Measurements from ENCODE around the gene BEX3. TPM values are rescaled to one million over a fixed set of nuclear protein-coding genes. Genes with fewer than 3 reads are reported as not detected.
"Not testable (repeated sequence)": the region's sequence is repeated elsewhere in the genome, so short reads cannot be mapped to it uniquely, and the experiment has no call there.

Gene BEX3
- total RNA-seq, 1 experiment from 2014 or later: 310 TPM

DNA sequence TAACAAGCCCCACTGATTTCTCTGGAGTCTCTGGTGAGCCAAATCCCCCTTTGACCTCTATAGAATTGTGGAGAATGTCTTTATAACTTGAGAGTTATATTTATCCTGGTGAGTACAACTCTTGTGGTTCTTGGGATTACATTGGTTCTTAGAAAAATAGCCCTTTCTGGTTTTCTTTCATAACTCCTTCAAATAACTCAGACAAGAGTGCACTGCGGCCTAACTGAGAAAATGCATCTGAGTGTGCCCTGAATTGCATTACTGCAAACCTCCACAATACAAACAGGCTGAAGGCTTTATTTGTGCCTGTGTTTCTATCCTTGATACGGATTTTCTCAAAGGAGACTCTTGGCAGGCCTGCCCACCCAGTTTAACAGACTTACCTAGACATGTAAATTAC lies 2.7 kb downstream of the BEX3 start:
- no peak for DNase-seq (ENCODE audit: extremely low read depth, low read depth)

DNA sequence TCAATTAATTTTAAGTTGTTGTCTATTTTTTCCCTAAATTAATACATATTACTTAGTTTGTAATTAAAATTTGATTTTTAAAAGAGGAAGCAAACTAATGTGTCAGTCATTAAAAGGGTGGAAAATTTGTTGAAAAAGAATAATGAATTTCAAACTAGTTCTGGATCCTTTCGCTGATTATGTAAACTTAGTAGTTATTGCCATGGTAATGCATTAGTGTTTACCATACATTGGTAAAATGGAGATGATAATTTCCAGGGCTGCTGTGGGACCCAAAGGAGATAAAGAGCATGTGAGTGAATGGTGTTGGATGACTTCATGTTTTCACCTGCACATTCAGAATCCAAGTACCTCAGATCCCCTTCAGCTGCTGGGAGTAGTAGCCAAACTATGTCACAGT lies 6.5 kb downstream of the BEX3 start:
- no peak for DNase-seq (ENCODE audit: extremely low read depth, low read depth)

DNA sequence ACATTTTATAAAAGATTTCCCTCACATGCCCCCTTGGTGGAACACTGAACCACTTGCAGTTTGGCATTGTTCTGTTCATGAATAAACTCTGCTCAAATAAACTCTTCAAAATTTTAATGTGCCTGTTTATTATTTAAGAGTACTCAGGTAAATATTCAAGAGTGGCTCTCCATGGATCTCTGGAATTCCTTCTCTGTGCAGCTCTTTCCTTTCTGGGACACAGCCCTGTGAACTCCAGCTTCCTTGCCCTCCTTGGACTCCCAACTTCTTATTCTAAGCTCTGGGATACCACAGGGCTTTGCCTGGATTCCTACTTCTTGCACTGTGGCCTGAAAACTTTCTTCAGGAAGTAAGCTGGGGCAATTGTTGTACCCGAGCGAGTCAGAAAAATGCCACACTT lies 8.3 kb downstream of the BEX3 start:
- DNase-seq (ENCODE audit: extremely low read depth, low read depth): no peak

DNA sequence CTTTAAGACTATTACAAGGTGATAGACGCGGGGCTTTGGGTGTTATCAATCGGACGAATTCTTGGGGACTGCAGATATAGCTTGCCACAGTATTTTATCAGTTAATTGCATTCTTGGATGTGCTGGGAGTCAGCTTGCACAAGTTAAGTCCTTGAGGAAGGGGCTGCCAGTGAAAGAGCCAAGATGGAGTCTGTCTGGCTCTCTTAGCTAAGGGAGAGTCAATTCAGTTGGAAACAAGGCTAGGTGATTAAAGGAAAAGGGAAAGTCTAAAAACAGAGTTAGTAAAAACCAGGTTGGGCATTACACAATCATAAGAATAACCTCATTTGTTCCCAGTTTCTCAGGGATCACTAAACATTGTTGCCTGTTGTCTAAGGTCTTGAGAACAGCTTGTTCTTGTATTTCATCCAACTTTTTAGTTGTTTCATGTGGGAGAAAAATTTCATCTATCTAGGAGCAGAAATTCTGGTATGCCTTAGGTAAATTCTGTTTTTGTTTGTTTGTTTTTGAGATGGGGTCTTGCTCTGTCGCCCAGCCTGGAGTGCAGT lies 9.0 kb downstream of the BEX3 start:
- DNase-seq (ENCODE audit: extremely low read depth, low read depth): not testable (repeated sequence)

DNA sequence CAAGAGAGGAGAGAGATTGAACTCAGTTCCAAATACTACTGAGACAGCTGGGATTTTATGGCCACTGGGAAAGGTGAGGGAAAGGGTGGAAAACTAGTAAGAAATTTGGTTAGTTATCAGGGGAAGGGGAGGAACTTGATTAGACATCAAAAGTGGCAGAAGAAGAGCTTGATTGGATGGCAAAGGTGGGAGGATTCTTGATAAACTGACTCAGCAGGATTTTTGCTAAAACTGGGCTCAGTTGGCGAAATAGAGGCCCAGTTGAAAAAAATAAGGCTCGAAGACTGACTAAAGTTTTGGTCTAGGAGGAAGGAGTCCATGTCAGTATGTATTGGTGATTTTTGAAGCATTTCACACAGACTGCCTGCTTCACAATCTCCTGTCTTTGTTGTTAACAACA lies 10.0 kb downstream of the BEX3 start:
- DNase-seq (ENCODE audit: extremely low read depth, low read depth): no peak

DNA sequence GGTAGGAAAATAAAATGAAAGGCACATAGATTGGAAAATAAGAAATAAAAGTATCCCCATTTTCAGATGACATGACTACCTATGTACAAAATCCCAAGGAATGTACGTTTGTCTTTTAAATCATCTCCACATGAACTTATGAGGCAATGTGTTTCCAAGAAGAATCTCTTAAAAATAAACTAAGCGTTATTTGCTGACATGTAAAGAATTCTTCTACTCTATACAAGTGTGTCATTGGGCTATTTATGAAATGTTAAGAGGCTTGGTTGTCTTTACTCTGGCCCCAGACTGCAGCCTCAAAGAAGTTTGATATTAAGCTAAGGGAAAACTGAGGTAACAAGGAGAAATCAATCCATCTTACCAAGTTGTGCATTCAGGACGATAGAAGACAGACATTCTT lies 17.1 kb downstream of the BEX3 start:
- no peak for DNase-seq (ENCODE audit: extremely low read depth, low read depth)

DNA sequence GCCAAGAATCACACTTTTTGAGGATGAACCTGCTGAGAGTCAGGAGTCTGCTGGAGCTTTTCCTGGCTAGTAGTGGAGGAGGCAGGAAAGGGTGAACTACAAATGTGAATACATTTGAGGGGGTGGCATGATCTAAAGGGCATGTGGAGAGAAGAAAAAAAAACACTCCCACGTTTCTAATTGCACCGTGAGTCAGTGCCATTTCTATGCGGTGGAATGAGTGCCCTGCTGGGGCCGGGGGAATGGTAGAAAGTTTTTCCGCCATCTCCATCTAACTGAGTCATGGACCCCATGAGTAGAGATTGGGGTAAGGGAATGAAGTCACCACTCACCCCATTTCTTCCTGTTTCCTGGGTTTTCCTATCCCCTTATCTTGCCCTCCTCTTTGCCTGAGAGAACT lies 19.8 kb downstream of the BEX3 start:
- DNase-seq (ENCODE audit: extremely low read depth, low read depth): no peak

DNA sequence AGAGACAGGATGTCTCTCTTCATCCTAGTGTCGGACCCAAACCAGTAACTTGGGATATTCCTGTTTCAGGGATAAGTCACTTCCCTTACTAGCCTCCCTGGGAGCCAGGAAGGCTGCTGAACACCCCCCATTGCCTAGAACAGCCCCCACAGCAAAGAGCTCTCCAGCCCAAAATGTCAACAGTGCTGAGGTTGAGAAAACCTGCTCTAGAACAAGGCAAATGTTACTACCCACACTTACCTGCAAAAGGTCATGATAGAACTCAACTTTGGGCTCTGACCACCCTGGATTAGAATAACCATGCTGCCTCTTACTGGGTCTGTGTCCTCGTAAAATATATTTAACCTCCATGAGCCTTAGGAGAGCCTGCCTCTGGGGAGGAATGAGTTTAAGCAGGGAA lies 20.3 kb downstream of the BEX3 start:
- DNase-seq (ENCODE audit: extremely low read depth, low read depth): no peak

DNA sequence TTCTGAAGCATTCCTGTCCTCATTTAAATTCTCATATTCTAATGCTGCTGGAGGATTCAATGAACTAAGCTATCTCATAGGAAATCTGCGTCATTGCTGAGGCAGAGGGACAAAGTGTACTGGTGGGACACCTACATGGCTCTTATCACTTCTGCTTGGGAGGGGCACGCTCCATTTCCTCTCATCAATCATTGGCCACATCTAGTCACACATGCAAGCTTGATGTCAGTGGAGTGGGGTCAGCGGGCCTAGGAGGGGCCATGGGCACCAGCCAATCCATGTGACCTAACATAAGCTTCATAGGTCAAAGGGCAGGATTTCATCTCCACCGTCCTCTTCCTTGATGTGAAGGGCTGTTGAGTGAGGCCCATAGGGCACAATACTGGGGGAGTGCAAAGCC lies 21.4 kb downstream of the BEX3 start:
- DNase-seq (ENCODE audit: extremely low read depth, low read depth): no peak

DNA sequence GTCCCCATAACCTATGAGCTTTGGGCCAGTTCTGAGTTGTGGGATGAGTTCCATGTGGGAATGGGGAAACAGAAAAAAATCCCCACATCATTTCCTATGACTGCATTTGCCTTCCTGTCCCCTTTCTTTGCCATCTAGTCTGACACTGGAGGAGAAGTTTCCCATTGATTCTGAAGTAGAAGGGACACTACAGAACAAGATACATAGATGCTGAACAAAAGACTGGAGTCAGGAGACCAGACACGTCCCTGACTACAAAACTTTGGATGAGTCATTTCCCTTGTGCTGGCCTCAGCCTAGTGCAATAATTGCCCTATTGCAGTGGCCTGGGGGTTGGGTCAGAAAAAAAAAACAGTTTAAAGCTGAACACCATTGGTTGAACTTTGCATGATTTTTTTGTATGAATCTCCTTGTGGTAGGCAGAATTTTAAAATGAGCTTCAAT lies 22.1 kb downstream of the BEX3 start:
- peak; percentile 76 for DNase-seq (ENCODE audit: extremely low read depth, low read depth)

DNA sequence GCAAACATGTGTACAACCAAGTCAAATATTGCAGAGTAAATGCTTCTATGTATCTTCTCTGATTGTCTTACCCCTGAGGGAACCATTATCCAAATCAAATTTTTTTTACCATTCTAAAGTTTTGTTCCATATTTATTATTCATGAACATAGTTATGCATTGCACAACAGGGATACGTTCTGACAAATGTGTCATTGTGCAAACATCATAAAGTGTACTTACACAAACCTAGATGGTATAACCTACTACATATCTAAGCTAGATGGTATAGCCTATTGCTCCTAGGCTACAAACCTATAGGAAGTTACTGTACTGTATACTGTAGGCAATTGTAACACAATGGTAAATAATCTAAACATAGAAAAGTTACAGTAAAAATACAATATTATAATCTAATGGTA lies 23.4 kb downstream of the BEX3 start:
- DNase-seq (ENCODE audit: extremely low read depth, low read depth): no peak

DNA sequence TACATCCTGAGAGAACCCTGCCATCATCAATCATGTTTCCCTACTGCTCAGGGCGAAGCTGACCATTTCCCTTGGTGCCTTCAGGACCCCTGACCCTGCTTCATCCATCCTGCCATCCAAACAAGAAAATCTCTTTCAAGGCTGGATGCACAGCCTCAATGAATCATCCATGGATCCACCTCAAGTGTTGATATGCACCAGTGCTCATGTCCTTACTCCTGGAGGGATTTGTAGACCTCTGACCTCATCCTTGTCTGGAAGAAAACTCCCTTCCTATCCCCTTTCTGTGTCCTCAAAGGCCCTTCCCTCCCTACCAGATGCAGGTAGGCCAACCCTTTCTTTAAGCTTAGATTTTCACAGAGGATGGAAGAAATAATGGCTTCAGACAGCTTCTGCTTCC lies 24.6 kb downstream of the BEX3 start:
- no peak for DNase-seq (ENCODE audit: extremely low read depth, low read depth)

DNA sequence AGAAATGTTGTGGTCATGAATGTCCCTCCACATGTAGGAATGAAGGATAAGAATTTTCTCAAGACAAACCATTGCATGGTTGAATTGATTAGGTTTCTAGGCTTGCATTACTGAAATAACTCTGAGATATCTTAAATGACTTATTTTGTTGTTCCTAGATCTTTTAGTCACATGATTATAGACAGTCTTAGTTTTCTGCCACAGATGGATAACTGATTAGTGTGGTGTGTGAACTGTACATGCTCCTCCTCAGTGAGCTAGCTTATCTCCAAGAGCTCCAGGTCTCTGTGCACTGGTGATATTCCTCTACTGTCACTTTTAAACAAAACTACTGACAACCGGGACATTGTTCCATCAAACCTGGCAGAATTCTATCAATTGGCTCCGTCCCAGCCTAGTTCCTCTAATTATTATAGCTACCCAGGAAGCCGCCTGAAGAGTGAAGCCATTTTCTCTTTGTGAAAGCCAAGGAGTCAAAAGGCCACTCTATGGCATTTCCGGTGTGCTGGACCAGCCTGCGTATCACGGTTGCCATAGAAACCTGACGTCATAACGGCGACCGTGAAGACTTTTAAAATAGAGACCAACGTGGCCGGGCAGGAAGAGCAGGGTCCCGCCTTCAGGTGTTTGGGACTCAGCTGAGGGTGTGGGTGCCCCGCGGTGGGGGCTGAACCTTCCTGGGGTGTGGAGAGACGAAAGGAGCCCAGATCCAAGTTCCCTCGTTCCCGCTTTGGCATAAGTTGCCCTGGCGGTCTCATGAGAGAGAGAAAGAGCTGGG lies 28.1 kb downstream of the BEX3 start:
- peak; percentile 80 for DNase-seq (ENCODE audit: extremely low read depth, low read depth)

DNA sequence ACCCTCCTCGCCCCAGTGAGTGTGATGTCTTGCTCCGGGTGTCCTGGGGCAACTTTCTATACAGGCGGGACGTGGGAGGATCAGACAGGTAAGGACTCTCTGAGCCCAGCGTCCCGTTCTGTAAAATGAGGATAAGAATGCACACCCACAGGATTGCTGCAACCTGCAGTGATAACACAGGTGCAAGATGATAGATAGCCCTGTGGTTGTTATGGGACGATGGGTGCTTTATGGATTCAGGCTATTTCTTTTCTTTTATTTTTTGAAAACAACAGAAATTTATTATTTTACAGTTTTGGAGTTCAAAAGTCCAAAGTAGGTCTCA lies 28.6 kb downstream of the BEX3 start:
- DNase-seq (ENCODE audit: extremely low read depth, low read depth): no peak

DNA sequence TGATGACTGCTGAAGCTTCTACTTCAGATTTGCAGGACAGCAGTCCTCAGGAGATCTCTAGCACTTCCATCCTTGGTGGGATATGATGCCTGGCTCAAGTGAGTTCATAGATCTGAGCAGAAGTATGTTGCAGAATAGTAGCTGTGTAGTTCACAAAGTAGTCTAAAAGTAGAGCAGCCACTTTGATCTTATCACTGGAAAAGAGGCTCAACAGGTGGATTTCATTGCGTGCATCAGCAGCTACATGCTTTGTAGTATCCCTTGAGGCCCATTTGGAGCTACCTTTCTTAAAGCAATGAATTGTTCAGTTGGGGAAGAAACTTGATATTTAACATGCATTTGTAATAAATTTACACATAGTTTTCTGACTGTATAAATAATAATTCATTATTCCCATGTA lies 29.9 kb downstream of the BEX3 start:
- no peak for DNase-seq (ENCODE audit: extremely low read depth, low read depth)

DNA sequence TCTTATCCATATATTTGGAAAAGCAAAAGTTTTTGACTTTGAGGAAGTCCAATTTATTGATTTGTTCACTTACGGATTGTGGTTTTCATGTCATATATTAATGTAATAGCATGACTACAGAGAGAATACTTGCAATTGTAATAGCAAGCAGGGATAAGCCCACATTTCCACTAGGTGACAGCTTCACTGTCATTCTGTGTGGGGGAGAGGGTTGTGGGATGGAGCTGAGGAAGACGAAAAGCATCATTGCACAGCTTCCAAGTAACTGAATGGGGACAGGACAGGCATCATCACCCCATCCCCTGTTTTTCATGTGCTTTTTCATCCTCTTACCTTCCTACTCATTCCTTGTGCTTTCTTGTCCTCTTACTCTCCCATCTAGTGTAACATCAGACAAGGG lies 31.4 kb downstream of the BEX3 start:
- no peak for DNase-seq (ENCODE audit: extremely low read depth, low read depth)

DNA sequence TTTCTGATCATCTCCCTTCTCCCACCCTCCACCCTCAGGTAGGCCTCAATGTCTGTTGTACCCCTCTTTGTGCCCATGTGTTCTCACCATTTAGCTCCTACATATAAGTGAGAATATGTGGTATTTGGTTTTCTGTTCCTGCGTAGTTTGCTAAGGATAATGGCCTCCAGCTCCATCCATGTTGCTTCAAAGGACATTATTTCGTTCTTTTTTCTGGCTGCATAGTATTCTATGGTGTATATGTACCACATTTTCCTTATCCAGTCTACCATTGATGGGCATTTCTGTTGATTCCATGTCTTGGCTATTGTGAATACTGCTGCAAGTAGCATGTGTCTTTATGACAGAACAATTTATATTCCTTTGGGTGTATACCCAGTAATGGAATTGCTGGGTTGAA lies 35.4 kb downstream of the BEX3 start:
- DNase-seq (ENCODE audit: extremely low read depth, low read depth): not testable (repeated sequence)

DNA sequence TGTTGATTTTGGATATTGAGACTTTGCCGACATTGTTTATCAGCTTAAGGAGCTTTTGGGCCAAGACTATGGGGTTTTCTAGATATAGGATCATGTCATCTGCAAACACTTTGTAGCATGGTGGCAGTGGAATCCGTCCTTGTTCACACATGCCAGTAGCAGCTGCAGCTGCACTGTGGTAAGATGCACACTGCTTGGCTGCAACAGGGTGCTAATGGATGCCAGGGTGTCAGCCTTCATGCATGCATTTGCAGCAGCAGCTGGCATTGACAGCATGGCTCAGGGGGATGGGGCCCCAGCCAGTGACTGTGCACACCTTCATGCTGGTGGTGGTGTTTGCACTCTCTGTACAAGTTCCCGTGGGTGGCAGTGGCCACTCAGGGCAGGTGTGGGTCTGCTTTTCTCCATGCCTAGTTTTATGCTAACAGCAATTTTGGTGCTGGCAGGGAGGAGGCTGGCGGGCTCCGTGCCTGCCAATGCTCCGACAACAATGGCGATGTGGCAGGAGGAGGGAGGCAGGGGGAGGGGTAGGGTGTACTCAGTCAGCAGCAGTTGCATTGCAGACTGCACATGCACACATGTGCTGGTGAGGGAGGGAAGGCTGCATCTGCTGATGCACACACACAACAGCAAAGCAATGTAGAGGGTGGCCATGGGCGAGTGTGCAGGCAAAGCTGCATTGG lies 37.5 kb downstream of the BEX3 start:
- no peak for DNase-seq (ENCODE audit: extremely low read depth, low read depth)

DNA sequence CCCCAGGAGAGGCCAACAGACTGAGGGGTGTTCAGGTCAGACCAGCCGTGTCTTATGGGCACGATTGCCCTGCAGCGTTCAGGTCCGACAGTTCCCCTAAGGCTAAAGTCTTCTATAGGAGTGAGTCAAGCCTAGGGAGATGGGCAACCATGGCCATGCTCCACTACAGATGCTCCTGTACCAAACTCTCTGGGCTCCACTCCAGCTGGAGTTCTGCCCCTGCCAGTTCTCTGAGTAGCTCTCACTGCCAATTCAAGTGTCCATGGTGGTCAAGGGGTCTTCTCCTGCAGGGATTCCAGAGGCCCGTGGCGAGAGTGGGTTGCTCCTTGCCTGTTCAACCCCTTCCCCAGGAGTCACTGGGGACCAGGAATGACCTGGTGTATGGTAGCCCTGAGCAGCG lies 38.2 kb downstream of the BEX3 start:
- DNase-seq (ENCODE audit: extremely low read depth, low read depth): no peak

DNA sequence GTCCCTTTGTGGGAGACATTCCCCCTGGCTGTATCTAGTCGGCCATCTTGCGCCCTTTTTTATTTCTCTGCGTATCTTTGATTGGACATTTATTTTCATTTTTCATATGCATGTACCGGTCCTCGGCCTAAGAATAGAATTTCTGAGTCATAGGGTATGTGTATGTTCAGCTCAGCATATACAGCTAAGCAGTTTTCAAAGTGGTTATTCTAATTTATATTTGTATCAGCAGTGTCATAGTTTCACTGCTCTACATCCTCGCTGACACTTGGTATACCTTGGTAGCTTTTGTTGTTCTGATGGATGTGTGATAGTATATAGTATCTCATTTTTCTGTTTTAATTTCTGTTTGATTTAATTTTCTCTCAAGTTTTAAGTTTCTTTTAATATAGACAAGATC lies 38.7 kb downstream of the BEX3 start:
- no peak for DNase-seq (ENCODE audit: extremely low read depth, low read depth)

DNA sequence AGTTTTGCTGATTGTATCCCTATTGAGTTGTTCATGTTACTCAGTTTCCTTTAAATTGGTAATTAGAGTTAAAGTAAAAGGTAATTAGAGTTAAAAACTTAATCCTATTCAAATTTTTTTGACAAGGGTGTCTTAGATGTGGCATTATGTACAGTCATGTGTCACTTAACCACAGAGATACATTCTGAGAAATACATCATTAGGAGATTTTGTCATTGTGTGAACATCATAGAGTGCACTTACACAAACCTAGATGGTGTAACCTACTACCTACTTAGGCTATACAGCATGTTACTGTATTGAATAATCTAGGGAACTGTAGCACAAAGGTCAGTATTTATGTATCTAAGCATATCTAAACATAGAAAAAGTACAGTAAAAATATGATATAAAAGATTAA lies 39.2 kb downstream of the BEX3 start:
- DNase-seq (ENCODE audit: extremely low read depth, low read depth): no peak

DNA sequence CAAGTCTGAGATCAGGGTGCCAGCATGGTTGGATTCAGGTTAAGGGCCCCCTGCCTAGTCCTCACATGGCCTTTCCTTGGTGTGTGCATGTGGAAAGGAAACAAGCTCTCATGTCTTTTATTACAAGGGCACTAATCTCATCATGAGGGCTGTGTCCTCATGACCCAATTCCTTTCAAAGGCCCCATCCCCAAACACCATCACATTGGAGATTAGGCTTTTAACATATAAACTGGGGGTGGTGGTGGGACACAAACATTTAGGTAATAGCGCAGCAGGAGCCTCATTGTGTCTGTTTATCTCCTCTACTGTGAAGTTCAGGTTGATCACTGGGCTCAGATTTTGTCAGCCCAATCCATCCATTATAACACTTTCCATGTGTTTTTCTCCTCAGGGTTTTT lies 41.0 kb downstream of the BEX3 start:
- DNase-seq (ENCODE audit: extremely low read depth, low read depth): no peak
